Osteoblast (primary cell): ENCODE results near the gene SLC22A7. TPM values are rescaled to one million over a fixed set of nuclear protein-coding genes. Genes with fewer than 3 reads are reported as not detected.

Experiments
- DNase-seq: peaks from one replicate; pipeline ENCODE4 v3.0.0; 2011; ENCODE audit warnings: low spot score, mixed read lengths; ENCODE audit not compliant: insufficient read length; ENCODE audit errors: missing footprints
- H2AFZ ChIP-seq: 2 replicates; pipeline ENCODE4 v1.6.0; 2011; ENCODE audit warnings: mild to moderate bottlenecking, low read length
- H3K27ac ChIP-seq: 2 replicates; pipeline ENCODE4 v1.5.1; 2011; ENCODE audit warnings: mild to moderate bottlenecking, low read depth, low read length, moderate library complexity
- H3K27me3 ChIP-seq: 2 replicates; pipeline ENCODE4 v1.6.0; 2012; ENCODE audit warnings: mild to moderate bottlenecking, control low read depth, inconsistent platforms, low read length, moderate library complexity; ENCODE audit not compliant: insufficient read depth
- H3K36me3 ChIP-seq: 2 replicates; pipeline ENCODE4 v1.5.1; 2011; ENCODE audit warnings: mild to moderate bottlenecking, low read length, control low read depth, moderate library complexity; ENCODE audit not compliant: insufficient read depth
- H3K4me1 ChIP-seq: 2 replicates; pipeline ENCODE4 v1.5.1; 2011; ENCODE audit warnings: mild to moderate bottlenecking, low read length, control low read depth, moderate library complexity; ENCODE audit not compliant: insufficient read depth
- H3K4me2 ChIP-seq: 2 replicates; pipeline ENCODE4 v1.6.0; 2011; ENCODE audit warnings: mild to moderate bottlenecking, low read length; ENCODE audit not compliant: insufficient read depth
- H3K4me3 ChIP-seq: fragments of 200-600 bp; sonication (generic); 3 replicates; pipeline ENCODE4 v1.5.1; 2012; ENCODE audit warnings: mild to moderate bottlenecking, low read length, inconsistent platforms; ENCODE audit not compliant: insufficient read depth
- H3K79me2 ChIP-seq: 2 replicates; pipeline ENCODE4 v1.6.0; 2012; ENCODE audit warnings: mild to moderate bottlenecking, low read length, control low read depth, inconsistent platforms; ENCODE audit not compliant: insufficient read depth
- H3K9me3 ChIP-seq: 2 replicates; pipeline ENCODE4 v1.5.1; 2011; ENCODE audit warnings: low read depth, low read length, control low read depth
- H4K20me1 ChIP-seq: 2 replicates; pipeline ENCODE4 v1.6.0; 2012; ENCODE audit warnings: mild to moderate bottlenecking, low read length, control low read depth; ENCODE audit not compliant: insufficient read depth
- total RNA-seq: library from RNA; depleted of rRNA; stranded (reverse); fragments of >200 nt; gene quantifications from 2 replicates; pipeline ENCODE4 v1.2.3, GENCODE V29; 2012
- TF ChIP-seq, protein P1 (sequence below): IDR thresholded peaks from 2 replicates; pipeline ENCODE4 v1.5.1; 2011; ENCODE audit warnings: mild to moderate bottlenecking, low read depth, low read length, moderate library complexity; ENCODE audit errors: extremely low read depth

Gene SLC22A7
- total RNA-seq, 1 donor = not detected

DNA sequence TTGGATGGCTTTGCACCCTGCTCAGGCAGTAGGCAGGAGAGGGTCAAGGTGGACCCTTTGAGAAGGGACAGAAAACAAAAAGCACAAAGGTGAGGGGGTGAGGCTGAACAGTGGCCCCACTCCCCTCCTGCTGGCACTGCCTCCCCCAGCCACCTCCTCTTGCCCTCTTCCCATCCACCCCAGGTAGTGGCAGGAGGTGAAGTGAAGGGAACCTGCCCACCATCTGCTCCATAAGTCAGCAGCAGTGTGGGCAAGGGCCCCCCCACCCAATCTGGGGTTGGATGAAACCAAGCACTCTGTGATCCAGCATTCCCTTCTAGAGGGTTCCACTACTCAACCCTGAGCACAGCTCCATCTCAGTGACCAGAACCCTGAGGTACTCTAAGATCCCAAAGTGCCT is 26.1 kb upstream of the SLC22A7 start:
- H2AFZ ChIP-seq = no peak overlapping the region
- no peak overlapping the region for H3K4me2 ChIP-seq
- H3K36me3 ChIP-seq = no peaks in the 10 kb centered on the region
- H3K27ac ChIP-seq = no peak overlapping the region
- H4K20me1 ChIP-seq = no peaks in the 10 kb centered on the region
- no peaks in the 10 kb centered on the region for H3K9me3 ChIP-seq
- no peak overlapping the region for H3K4me3 ChIP-seq
- peak; percentile 74 for DNase-seq
- H3K4me1 ChIP-seq = peaks cover 9% of the 10 kb centered on the region
- TF ChIP-seq, protein P1, sequence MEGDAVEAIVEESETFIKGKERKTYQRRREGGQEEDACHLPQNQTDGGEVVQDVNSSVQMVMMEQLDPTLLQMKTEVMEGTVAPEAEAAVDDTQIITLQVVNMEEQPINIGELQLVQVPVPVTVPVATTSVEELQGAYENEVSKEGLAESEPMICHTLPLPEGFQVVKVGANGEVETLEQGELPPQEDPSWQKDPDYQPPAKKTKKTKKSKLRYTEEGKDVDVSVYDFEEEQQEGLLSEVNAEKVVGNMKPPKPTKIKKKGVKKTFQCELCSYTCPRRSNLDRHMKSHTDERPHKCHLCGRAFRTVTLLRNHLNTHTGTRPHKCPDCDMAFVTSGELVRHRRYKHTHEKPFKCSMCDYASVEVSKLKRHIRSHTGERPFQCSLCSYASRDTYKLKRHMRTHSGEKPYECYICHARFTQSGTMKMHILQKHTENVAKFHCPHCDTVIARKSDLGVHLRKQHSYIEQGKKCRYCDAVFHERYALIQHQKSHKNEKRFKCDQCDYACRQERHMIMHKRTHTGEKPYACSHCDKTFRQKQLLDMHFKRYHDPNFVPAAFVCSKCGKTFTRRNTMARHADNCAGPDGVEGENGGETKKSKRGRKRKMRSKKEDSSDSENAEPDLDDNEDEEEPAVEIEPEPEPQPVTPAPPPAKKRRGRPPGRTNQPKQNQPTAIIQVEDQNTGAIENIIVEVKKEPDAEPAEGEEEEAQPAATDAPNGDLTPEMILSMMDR = no peak
- H3K79me2 ChIP-seq = no peaks in the 10 kb centered on the region
- peaks cover 36% of the 10 kb centered on the region for H3K27me3 ChIP-seq

DNA sequence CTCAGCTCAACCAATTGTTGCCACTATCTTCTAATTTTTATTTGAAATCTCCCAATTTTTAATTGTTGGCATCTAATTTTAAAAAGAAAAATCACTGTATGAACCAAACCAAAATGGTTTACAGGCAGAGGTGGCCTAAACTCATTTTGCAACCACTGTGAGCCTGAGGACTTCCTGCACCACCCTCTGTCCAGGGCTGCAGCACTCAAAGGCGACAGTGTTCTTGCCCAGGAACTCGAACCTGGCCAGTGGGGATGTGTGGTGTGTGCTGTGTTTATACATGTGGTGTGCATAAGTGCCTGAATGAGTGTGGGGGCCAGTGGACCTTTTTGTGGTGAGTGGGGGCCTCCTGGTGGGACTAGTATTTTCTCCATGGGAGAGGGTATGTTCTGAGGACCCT is 24.4 kb upstream of the SLC22A7 start:
- peaks cover 19% of the 10 kb centered on the region for H3K4me1 ChIP-seq
- H3K27me3 ChIP-seq = peaks cover 26% of the 10 kb centered on the region
- H3K9me3 ChIP-seq = no peaks in the 10 kb centered on the region

DNA sequence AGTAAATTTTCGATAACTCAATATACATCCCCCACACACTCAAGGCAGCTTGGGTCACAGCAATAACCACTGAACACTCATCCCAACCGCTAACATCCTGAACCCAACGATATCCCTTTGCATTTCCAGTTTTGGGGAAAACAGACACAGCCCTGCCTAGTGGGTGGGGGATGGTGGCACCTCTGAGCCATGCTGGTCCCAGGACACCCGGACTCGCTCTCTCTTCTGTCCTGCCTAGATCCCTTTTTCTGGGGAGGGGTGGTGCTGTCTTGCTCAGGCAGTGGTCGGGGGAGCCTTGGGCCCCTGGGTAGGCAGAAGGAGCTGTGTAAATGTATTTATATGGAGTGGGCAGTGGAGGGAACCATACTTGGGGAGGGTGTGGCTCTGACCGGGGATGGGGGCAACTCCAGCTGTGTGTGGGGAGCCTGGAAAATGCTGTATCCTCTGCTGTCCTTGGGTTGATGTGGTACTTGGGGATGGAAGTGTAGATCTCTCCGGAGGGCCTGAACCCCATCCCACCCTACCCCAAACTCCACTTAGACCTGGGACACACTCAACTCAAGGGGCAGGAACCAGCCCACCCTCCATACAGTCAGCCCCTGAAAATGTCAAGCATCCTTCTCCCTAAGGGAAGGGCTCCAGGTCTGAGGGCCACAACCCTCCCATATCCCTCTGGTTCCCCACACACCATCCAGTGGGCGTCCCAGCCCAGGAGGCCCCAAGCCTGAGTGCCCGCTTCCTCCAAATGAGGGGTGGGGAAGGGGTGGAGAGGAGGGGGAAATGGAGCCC is 23.7 kb upstream of the SLC22A7 start:
- Histone ChIP-seq H3K79me2 (no peaks in the 10 kb centered on the region), H3K4me2 (peak overlapping the region; percentile 68), H3K27ac (no peak overlapping the region), H3K36me3 (no peaks in the 10 kb centered on the region), H3K9me3 (no peaks in the 10 kb centered on the region), H4K20me1 (no peaks in the 10 kb centered on the region), H3K4me3 (no peak overlapping the region), H3K4me1 (peaks cover 18% of the 10 kb centered on the region), H3K27me3 (peaks cover 20% of the 10 kb centered on the region), H2AFZ (no peak overlapping the region)
- peak; percentile 84 for DNase-seq
- TF ChIP-seq, protein P1 = no peak

More for the DNA sequence above, 24.4 kb upstream of the SLC22A7 start:
- Histone ChIP-seq H3K4me2 (no peak overlapping the region), H4K20me1 (no peaks in the 10 kb centered on the region), H3K36me3 (no peaks in the 10 kb centered on the region), H3K79me2 (no peaks in the 10 kb centered on the region), H3K4me3 (no peak overlapping the region), H3K27ac (no peak overlapping the region), H2AFZ (no peak overlapping the region)
- TF ChIP-seq, protein P1 = no peak
- DNase-seq = peak; percentile 65

DNA sequence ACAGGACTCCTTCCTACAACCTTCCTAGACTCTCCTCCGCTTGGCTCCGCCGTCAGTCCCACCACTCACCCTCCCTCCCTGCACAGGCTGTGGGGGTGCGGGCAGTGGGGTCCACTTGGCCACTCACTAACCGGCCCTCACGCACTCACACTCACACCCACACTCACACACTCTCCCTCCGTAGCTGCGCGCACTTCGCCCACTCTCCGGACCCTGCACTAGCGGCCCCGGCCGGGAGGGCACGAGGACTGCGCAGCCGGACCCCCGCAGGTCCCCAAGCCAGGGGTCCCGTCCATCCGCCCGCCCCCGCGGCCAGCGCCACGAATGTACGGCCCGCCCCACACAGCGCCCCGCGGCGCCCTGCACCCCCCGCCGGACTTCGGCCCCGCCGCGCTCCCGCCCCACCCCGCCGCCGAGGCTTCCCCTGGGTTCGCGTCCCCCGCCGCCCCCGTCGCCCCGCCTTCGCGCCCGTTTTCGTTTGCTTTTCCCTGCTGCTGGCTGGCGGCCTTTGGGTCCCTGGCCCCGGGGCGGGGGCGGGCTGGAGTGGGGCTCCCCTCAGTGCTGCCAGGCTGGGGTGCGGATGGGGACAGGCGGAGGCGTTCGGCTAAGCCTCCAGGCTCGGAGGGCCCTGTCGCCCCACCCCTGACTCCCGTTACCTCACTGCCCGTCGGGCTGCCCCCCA is 23.0 kb upstream of the SLC22A7 start:
- no peak overlapping the region for H3K27ac ChIP-seq
- no peaks in the 10 kb centered on the region for H3K9me3 ChIP-seq
- H3K4me2 ChIP-seq = peak overlapping the region; percentile 68
- peaks cover 19% of the 10 kb centered on the region for H3K27me3 ChIP-seq
- H3K4me1 ChIP-seq = peaks cover 17% of the 10 kb centered on the region
- peak overlapping the region; percentile 29 for H2AFZ ChIP-seq
- no peaks in the 10 kb centered on the region for H3K79me2 ChIP-seq
- H3K36me3 ChIP-seq = no peaks in the 10 kb centered on the region
- peak; percentile 96 for DNase-seq
- no peaks in the 10 kb centered on the region for H4K20me1 ChIP-seq
- TF ChIP-seq, protein P1 = no peak
- peak overlapping the region; percentile 60 for H3K4me3 ChIP-seq
